Fibroblast of skin of back (primary cell): Measurements from ENCODE around the gene GALNT9.
"Not testable (repeated sequence)": the region's sequence is repeated elsewhere in the genome, so short reads cannot be mapped to it uniquely, and the experiment has no call there.

ENCODE experiments used
- DNase-seq: peaks from one replicate; pipeline ENCODE4 v3.0.0-alpha.2; 2013

The GALNT9 gene

DNA sequence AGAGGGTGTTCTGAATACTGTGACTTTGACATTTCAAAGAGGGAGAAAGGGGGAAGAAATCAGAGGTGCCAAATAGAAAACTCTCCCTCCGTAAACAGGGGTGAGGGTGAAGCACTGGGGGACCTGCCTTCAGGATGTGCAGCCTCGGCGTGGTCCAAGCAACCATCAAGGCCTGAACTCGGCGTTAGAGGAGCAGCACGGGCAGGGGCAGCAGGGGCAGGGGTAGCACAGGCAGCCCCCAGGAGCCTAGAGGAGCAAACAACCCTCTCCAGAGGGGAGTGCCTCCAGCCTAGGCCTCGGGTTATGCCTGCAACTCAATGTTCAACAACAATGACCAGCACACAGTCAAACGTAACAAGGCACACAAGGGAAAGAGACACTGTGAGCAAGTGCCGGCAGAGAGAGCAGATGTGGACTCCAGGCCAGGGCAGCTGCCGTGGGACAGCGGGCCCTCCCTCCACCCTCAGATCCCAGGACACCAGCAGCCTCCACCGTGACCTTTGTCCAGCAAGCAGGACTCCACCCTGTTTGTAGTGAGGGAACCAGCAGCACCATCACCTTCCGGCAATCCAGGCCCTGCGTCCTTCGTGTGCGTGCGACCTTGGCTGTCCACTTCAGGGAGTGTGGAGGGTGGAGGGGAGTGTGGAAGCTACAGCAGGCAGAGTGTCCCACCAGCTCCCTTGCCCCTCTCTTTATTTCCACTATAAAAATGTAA is 18.0 kb downstream of the GALNT9 start:
- no peak for DNase-seq

DNA sequence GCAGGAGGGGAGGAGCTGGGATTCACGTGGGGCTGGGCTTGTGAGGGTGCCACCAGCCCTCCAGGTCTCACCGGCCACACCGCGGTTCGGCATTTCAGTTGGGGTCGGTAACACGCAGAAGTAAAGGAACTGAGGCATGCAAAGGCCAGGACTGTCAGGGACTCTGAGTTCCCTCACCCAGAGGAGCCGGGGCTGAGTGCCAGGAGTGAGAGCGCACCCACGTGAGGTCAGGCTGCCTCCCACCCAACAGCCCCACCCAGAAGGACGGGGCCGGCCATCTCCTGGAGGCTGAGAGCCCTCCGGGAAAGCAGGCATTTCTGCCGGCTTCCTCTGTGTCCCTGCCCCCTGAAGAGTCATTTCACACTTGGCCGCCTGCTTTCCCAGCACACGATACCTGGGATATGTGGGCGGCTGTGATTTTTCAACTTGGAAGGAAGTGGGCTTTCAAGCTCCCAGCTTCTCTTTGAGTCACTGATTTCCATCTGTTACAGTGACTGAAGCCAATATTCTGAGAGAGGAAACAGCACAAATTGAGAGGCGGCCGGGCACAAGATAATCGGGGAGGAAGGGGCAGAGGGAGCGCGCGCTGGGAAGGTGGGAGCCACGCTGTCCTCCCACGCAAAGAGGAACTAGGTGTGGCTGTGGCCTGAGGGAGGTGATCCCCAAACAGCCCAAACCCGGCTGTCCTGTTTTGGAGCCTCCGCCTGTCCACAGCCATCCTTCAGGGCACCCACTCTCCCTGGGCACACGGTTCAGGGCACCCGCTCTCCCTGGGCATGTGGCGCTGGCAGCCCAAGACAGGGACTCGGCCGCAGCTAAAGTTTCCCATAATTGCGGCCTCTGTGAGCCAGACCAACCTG is 19.0 kb downstream of the GALNT9 start:
- DNase-seq, result no peak

DNA sequence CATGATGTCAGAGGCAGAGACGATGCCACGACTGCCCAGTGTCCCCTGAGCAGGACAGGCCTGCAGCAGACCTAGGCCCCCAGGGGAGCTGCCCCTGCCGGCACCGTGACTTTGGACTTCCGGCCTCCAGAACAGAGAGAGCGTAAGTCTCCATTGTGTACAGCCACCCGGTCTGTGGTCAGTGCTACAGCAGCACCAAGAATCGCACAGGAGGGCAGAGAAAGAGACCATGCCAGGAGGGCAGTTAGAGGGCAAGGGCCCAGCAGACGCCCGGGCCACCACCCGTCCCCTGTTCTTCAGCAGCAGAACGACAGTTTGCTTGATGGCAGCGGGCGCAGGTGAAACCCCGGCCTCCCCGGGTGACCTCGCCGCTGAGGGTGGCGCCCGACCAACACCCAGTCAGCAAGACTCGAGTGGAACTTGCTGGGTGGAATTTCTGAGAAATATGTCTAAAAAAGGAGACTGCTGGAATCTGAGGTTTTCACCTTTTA is 19.7 kb downstream of the GALNT9 start:
- DNase-seq, result no peak

DNA sequence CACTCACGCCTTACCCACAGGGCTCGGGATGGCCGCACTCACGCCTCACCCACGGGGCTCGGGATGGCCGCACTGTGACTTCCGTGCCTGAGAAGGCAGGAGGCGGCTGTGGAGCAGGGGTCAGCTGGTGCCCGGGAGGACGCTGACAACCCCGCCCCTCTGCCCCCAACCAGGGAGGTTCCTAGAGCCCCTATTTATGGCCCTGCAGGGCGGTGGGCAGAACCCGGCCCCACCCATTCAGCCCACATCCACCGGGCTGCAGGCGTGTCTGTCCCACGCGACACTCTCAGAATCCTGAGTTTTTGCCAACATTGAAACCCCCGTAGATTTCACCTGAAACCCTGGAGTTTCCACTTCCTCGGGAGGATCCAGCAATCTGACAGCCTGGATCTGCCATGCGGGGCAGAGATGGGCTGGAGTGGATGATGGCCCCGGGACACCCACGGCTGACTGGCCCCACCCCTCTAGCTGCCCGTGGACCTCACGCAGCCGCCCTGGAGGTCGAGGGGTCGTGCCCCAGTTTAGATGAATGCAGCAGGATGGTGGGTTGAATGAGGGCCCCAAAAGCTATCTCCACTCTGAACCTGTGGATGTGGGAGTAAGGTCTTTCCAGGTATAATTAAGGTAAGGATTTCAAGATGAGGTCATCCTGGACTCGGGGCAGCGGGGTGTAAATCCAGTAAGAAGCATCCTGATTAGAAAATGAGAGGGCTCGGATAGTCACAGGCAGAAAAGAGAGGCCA is 20.4 kb downstream of the GALNT9 start:
- DNase-seq, result no peak

DNA sequence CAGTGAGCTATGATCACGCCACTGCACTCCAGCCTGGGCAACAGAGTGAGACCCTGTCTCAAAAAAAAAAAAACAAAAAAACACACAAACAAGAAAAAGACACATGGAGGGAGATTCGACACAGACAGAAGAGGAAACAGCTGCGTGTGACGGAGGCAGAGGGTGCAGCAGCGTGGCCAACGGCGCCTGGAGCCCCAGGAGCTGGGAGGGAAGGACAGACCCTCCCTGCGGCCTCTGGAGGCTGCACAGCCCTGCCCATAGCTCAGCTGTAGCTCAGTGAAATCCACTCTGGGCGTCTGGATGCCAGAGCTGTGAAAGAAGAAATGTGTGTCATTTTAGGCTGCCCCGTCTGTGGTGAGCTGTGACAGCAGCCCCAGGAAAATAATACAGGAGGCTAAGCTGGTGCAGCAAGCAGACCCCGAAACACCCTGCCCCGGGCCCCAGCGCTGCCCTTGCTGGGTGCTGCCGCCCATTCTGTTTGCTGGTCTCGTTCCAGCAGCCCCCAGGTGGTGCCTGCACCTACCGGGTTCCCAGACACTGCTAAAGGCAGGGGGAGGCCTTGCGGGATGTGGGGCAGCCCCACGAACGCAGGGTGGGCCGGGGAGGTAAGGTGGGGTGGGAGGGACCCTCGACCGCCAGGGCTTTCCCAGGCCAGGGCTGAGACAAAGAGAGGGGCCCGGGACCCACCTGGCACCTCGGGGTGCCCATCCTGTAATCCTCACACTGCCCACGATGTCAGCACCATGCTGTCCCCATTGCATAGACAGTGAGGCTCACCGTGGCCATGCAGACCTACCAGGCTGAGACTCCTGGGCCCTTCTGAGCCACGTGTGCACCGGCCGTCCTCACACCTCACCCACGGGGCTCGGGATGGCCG is 21.2 kb downstream of the GALNT9 start:
- no peak for DNase-seq

DNA sequence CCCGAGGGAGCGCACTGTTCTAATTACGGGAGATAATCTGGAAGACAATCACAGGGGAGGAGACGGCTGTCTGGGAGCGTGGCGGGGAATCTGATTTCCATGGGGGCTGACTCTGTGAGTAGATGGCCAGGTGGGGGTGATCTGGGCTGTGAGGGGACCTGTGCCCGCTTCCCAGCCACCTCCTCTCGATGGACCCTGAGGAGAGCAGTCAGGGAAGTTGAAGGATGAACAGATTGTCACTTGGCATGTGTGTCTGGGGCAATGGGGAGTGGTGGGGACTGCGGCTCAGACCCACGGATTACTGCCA is 22.6 kb downstream of the GALNT9 start:
- DNase-seq, result no peak

DNA sequence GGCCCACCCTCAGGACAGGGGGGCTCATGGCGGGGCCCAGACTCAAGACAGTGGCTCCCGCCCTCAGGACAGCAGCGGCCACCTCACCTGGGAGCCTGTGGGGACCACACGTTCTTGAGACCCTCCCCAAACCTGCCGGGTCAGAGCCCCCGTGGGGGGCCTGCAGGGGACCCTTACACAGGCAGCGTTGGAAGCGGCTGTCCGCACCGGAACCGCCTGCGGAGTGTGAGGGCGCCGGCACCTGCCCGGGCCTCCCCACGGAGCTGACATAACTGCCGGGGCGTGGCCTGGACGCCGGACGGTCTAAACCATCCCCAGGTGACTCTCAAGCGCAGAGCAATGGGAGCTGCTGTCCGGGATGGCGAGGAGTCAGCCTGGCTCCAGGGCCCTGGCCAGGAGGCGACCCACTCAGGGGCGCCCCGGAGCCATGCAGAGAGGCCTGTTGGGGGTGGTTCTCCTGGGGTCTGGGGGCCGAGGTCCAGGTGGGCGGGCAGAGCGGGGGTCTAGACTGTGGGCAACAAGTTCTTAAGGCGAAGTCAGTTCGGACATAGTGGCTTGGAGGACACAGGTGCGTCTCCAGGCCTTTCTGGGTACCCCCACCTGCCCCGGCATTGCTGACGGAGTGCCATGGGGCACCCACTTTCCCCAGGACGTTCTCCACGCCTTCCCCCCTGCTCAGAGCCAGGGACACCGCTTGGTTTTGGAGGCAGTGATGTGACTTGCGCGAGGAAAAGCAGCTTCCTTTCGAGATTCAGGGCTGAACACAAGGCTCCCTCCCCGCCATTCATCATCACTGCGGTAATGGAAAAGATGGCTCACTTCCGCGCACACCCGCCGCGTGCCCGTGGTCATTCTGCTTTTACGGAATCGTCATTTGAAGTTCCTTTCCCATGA is 23.2 kb downstream of the GALNT9 start:
- DNase-seq, result no peak

DNA sequence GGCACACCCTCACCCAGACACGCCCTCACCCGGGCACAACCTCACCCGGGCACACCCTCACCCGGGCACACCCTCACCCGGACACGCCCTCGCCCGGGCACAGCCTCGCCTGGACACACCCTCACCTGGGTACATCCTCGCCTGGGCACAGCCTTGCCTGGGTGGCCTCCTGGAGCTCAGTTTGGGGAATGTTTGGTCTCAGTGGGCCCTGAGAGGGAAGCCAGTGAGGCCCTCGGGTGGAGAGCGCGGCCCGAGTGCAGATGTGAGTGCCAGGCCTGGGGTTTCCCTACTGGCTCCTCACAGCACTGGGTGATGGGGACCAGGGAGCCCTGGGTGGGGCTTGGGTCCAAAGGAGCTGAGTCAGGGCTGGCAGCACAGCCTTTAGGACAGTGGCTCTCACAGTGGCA is 23.8 kb downstream of the GALNT9 start:
- DNase-seq, result no peak

DNA sequence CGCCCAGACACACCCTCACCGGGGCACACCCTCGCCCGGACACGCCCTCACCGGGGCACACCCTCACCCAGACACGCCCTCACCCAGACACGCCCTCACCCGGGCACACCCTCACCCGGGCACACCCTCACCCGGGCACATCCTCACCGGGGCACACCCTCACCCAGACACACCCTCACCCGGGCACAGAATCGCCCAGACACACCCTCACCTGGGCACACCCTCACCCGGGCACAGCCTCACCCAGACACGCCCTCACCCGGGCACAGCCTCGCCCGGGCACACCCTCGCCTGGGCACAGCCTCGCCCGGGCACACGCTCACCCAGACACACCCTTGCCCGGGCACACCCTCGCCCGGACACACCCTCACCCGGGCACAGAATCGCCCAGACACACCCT is 24.5 kb downstream of the GALNT9 start:
- not testable (repeated sequence) for DNase-seq

DNA sequence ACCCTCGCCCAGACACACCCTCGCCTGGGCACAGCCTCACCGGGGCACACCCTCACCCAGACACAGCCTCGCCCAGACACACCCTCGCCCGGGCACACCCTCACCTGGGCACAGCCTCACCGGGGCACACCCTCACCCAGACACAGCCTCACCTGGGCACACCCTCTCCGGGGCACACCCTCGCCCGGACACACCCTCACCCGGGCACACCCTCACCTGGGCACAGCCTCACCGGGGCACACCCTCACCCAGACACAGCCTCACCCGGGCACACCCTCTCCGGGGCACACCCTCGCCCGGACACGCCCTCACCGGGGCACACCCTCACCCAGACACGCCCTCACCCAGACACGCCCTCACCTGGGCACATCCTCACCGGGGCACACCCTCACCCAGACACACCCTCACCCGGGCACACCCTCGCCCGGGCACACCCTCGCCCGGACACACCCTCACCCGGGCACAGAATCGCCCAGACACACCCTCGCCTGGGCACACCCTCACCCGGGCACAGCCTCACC is 25.5 kb downstream of the GALNT9 start:
- DNase-seq, result not testable (repeated sequence)

DNA sequence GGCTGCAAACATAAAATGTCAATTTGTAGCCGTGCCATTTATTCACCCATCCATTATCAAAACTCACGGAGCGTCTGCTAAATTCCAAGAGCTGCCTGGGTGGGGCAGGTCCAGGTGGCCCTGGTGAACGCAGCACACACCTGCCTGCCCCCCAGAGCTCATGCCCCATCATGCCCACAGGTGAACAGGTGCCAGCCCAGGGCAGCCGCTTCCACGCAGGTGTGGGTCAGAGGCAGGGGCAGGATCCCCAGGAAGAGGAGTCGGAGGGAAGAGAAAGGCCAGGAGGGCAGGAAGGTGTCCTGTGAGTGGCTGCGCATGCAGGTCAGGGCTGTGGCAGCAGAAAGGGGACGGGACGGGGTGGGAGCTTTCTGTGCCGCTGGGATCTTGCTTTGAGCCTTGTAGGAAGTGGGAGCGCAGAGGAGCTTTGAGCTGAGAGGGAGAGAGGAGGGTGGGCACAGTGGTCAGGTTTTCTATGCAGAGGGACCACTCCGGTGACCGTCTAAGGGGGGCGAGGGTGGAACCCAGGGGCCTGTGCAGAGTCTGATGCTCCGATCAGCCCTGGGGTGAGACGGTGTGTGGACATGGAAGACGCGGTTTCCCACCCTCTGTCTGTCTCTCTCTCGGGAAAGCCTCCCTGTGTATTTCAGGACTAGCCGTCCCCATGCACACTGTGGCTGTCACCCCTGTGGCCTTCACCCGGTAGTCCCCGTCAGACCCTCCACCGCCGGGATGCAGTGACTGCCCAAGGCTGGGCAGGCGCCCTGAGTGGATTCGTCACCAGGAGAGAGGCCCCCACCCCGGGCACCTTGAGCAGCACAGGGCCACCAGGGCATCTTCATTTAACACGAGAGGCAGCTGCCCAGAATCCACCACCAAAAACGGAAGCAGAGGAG is 26.7 kb downstream of the GALNT9 start:
- no peak for DNase-seq

DNA sequence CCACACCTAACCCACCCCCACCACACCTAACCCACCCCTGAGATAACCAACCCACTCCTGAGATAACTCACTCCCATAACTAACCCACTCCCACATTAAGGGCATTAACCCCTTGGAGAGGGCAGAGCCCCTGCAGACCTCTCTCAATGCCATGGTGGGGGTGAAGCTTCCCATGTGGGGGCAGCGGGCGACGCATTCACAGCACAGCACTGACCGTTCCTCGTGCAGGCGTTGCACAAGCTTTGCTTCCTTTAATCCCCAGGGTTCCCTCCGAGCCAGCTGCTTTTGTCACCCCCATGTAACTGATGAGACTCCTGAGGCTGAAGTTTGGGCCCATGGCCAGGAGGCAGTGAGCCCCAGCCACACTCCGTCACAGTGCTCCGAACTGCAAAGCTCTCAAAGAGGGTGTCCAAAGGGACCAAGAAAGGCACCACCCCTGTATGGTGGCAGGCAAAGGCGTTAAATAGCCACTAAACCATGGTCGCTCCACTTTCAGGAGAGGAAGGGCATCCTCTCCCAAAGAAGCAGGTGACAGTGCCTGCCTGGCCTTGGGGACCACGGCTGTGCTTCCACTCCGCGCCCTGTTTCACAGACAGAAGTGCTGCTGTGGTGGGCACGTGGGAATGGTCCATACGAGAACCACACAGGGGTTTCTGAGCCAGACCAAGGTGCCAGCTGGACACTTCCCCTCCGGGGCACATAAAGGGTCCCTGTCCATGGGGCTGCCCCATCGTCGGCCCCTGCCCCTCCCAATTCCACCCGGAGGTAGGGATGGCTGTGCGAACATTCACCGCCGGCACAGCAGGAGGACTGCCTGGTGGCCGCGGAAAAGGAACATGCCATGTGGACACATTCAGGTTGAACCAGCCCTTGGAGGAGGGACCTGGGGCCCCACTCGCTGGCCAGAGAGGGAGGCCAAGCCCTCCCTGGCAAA is 28.3 kb downstream of the GALNT9 start:
- DNase-seq, result no peak

DNA sequence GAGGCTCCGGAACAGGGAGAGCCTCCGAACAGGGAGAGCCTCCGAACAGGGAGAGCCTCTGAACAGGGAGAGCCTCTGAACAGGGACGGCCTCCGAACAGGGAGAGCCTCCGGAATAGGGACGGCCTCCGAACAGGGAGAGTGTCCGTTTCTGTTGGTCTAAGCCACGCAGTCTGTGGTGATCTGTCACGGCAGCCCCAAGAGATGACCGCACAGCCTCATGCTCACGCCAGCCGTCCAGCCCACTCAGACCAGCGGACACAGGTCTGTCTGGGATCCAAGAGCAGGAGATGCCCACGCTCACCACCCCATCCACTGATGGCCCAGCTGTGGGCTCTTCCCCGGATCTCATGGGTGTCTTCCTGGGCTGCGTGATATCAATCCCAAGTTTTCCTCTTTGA is 33.3 kb downstream of the GALNT9 start:
- no peak for DNase-seq

DNA sequence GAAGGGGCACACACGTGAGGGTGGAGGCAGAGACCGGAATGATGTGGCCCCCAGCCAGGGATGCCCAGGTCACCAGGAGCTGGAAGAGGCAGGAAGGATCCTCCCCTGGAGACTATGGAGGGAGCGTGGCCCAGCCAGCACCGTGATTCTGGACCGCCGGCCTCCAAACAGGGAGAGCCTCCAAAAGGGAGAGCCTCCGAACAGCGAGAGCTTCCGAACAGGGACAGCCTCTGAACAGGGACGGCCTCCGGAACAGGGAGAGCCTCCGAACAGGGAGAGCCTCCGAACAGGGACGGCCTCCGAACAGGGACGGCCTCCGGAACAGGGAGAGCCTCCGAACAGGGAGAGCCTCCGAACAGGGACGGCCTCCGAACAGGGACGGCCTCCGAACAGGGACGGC is 33.8 kb downstream of the GALNT9 start:
- not testable (repeated sequence) for DNase-seq

DNA sequence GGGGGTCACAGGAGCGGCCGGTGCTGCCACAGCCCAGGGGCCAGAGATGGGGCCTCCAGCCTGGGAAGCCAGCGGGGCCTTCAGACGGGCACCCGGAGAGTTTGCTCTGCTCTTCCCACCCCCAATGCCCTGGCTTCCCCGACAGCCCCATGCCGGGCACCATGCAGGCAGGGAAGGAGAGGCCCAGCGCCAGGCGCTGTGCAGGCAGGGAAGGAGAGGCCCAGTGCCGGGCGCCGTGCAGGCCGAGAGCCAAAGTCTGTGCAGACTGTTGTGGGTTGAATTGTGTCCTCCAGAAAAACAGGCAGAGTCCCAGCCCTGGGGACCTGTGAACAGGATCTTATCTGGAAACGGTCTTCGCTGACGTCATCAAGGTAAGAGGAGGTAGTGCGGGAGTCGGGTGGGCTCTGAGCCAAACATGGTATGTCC is 34.3 kb downstream of the GALNT9 start:
- DNase-seq, result no peak

DNA sequence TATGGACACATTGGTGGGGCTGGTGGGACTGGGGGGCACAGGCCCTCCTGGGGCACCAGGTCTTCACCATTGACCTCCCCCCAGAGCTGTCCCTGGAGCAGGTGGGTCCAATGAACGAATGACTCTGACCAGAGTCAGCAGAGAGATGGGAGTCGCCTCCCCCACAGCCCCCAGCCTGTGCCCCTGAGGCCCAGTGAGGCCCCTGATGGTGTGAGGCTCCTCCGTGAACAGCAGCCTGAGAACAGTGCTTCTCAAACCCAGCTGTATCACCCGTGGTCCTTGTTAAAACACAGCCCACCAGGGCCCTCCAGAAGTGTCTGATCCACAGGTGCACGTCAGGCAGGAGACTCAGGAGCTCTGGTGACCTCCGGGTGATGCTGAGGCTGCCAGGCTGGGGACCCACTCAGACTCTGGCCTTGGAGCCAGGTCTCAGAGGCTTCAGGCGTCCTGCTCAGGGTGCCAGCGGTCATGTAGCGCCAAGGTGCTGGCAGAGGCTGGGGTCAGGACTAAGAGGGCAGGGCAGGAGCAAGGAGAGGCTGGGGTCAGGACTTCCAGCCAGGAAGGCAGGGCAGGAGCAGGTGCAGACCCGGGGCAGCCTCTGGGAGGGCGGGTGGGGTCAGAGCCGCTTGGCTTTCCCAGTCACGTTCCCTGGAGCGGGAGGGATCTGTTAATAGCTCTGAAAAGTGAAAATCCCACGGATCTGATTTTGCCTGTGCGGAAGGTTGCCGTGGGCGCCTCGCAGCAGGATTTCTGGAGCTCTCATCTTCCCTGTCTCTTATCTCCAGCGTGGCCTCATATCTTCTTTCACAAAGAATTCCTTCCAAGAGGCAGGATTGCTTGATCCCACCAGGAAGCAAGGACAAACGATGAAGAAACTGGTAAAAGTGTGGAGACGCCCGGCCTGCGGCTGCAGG is 35.0 kb downstream of the GALNT9 start:
- no peak for DNase-seq
